ENCODE results near the gene DGUOK. TPM values are rescaled to one million over a fixed set of nuclear protein-coding genes. Genes with fewer than 3 reads are reported as not detected.

The DGUOK gene
- total and polyA plus RNA-seq, 10 of the 15 experiments (the other 5 are each of a cell fraction or from before 2014, with no cell fraction given) = 64.4 to 234 (median 91.4) TPM

DNA sequence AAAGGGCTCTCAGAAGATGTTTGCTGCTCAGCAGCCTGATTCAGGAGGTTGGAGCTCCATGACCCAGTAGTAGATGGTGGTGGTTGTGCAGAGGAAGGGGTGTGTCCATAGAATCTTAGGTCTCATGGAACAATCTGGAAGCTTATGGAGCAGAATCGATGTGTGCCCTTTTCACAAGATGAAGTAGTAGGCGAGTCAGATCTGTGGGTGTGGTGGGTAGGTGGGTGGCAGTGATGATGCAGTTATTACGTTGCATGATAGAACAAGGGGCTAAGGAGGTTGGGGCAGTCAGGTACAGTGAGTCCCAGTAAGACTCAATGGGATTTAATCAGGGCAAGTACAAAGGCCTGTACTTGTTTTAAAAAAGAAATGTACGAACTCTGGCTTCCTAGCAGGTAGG, 67.1 kb downstream of the DGUOK start:
- ATAC-seq = peak; percentile 5
- intact Hi-C loops (cut with micrococcal nuclease; ENCODE audit: unreplicated experiment) (no loop called here), in situ Hi-C loops (cut with MboI) (no loop called here)
- WGBS (ENCODE audit: insufficient coverage, insufficient replicate concordance, low lambda C conversion rate, missing lambda C conversion rate) = 29% methylated on average over 4 of the region's 4 CpGs
- Histone ChIP-seq H2AFZ (ENCODE audit: control insufficient read depth, low read depth, low read length) (no peak overlapping the region), H3K9ac (ENCODE audit: control insufficient read depth, insufficient read depth, low read length) (peak overlapping the region; percentile 4; the same call in 1 of the 2 replicates), H3K36me3 (ENCODE audit: control insufficient read depth in 2 of 2, insufficient read depth in 2 of 2, low read length in 1 of 2) (peaks cover 7 to 36% of the 10 kb centered on the region in 2 experiments), H3K9me3 (replicated peaks; ENCODE audit: control insufficient read depth, insufficient read depth, low read length) (peaks cover 8% of the 10 kb centered on the region; the same call in 2 of the 3 replicates), H3K27ac (ENCODE audit: control insufficient read depth, insufficient read depth) (no peak overlapping the region; the same call in 1 of the 2 replicates), H3K79me2 (ENCODE audit: control insufficient read depth, insufficient read depth, low read length) (peaks cover 97% of the 10 kb centered on the region), H3K4me3 (peak overlapping the region; percentile 21; the same call in 1 of the 2 replicates), H3K4me2 (ENCODE audit: control insufficient read depth, insufficient read depth) (peak overlapping the region; percentile 59), H3K4me1 (ENCODE audit: control insufficient read depth, insufficient read depth, low read length) (peaks cover 30% of the 10 kb centered on the region), H4K20me1 (ENCODE audit: control insufficient read depth, insufficient read depth) (peaks cover 29% of the 10 kb centered on the region), H3K27me3 (replicated peaks in 1 of 2; ENCODE audit: control insufficient read depth in 2 of 2, insufficient read depth in 2 of 2, low read length in 1 of 2) (no peaks in the 10 kb centered on the region)
- SMC1A ChIA-PET (ENCODE audit: uncharacterized antibody, unreplicated experiment) = interaction anchor here (0.6 to 3.7 kb wide), 9 partner anchors 8 to 165 kb away, joined by 3 to 45 read pairs (median 3); partner anchors contain the start of gene STAMBP
- POLR2A ChIA-PET = interaction anchor here (1.0 kb wide), 1 partner anchor 33 kb away, joined by 5 read pairs; no protein-coding TSS in a partner anchor
- CTCF ChIA-PET = interaction anchor here (0.6 to 4.3 kb wide), 7 partner anchors 8 to 170 kb away, joined by 3 to 40 read pairs (median 3); no protein-coding TSS in a partner anchor
- no peak for DNase-seq (ENCODE audit: low read depth, low spot score)
- FAIRE-seq = no peak
- no peak for TF ChIP-seq NR2C1 (IDR thresholded peaks at IDR 0.05)
- 0 out of 2 replicates have a peak, but pooled peaks have one; percentile 42 for TF ChIP-seq CREB1 (IDR thresholded peaks at IDR 0.05; ENCODE audit: low read depth)
- BruUV-seq (replicated peaks) = no TSS peak
- RAD21 ChIA-PET (ENCODE audit: unreplicated experiment) = interaction anchor here (0.9 to 5.3 kb wide), 6 partner anchors 8 to 169 kb away, joined by 3 to 40 read pairs (median 4); partner anchors contain the start of gene STAMBP

DNA sequence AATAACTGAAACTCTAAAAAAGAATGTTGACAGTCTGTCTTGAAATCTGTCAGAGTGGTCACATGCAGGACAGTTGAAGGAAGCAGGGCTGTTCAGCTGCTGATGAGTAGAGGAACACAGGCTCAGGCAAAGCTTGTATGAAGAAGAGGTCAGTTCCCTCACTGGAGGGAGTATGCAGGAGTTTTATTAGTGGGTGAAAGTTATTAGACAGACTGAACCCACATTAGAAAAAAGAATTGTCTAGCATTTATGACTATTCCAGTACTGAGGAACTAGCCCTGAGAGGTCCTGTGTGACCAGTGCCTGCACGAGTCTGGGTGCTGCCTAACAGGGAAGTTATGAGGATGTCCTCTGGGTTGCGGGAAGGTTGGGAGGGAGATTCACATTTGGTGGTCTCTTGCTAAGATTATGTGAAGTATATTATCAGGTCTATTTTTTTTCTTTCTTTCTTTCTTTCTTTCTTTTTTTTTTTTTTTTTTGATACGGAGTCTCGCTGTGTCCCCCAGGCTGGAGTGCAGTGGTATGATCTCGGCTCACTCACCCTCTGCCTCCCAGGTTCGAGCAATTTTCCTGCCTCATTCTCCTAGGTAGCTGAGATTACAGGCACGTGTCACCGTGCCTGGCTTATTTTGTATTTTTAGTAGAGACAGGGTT, 67.6 kb downstream of the DGUOK start:
- H3K27ac ChIP-seq (ENCODE audit: control insufficient read depth, insufficient read depth) = no peak overlapping the region; the same call in 1 of the 2 replicates
- peak overlapping the region; percentile 4; the same call in 1 of the 2 replicates for H3K9ac ChIP-seq (ENCODE audit: control insufficient read depth, insufficient read depth, low read length)
- 94% methylated on average over 6 of the region's 8 CpGs for WGBS (ENCODE audit: insufficient coverage, insufficient replicate concordance, low lambda C conversion rate, missing lambda C conversion rate)
- in situ Hi-C loops (cut with MboI) (no loop called here), intact Hi-C loops (cut with micrococcal nuclease; ENCODE audit: unreplicated experiment) (no loop called here)
- H2AFZ ChIP-seq (ENCODE audit: control insufficient read depth, low read depth, low read length) = no peak overlapping the region
- peaks cover 10 to 36% of the 10 kb centered on the region in 2 experiments for H3K36me3 ChIP-seq (ENCODE audit: control insufficient read depth in 2 of 2, insufficient read depth in 2 of 2, low read length in 1 of 2)
- peaks cover 29% of the 10 kb centered on the region for H4K20me1 ChIP-seq (ENCODE audit: control insufficient read depth, insufficient read depth)
- no peaks in the 10 kb centered on the region for H3K27me3 ChIP-seq (replicated peaks in 1 of 2; ENCODE audit: control insufficient read depth in 2 of 2, insufficient read depth in 2 of 2, low read length in 1 of 2)
- ChIA-PET RAD21 (ENCODE audit: unreplicated experiment) (interaction anchor here (0.9 to 5.3 kb wide), 6 partner anchors 8 to 170 kb away, joined by 3 to 40 read pairs (median 4); partner anchors contain the start of gene STAMBP), CTCF (interaction anchor here (0.7 to 4.3 kb wide), 6 partner anchors 10 to 171 kb away, joined by 3 to 40 read pairs (median 6); no protein-coding TSS in a partner anchor), POLR2A (interaction anchor here (1.0 kb wide), 1 partner anchor 32 kb away, joined by 5 read pairs; no protein-coding TSS in a partner anchor), SMC1A (ENCODE audit: uncharacterized antibody, unreplicated experiment) (interaction anchor here (0.6 to 3.7 kb wide), 8 partner anchors 11 to 166 kb away, joined by 3 to 45 read pairs (median 3); partner anchors contain the start of gene STAMBP)
- peaks cover 97% of the 10 kb centered on the region for H3K79me2 ChIP-seq (ENCODE audit: control insufficient read depth, insufficient read depth, low read length)
- peak overlapping the region; percentile 59 for H3K4me2 ChIP-seq (ENCODE audit: control insufficient read depth, insufficient read depth)
- DNase-seq (ENCODE audit: low read depth, low spot score) (no peak), FAIRE-seq (no peak), ATAC-seq (peak; percentile 47)
- H3K4me1 ChIP-seq (ENCODE audit: control insufficient read depth, insufficient read depth, low read length) = peaks cover 33% of the 10 kb centered on the region
- H3K9me3 ChIP-seq (replicated peaks; ENCODE audit: control insufficient read depth, insufficient read depth, low read length) = peaks cover 8% of the 10 kb centered on the region; the same call in 2 of the 3 replicates
- peak overlapping the region; percentile 21; the same call in 1 of the 2 replicates for H3K4me3 ChIP-seq
- no TSS peak for BruUV-seq (replicated peaks)
- TF ChIP-seq CEBPB (IDR thresholded peaks at IDR 0.05; ENCODE audit: borderline replicate concordance in 1 of 2, low read depth in 2 of 2, low read length in 2 of 2) (no peak), CREB1 (IDR thresholded peaks at IDR 0.05; ENCODE audit: low read depth) (no peak), TCF7 (IDR thresholded peaks at IDR 0.05; ENCODE audit: borderline replicate concordance) (no peak), ASH2L (IDR thresholded peaks at IDR 0.05; ENCODE audit: borderline replicate concordance, low read depth) (no peak), ZNF207 (IDR thresholded peaks at IDR 0.05; ENCODE audit: borderline replicate concordance) (no peak), POLR2AphosphoS5 (IDR thresholded peaks at IDR 0.05; ENCODE audit: low read length) (no peak)
- TF ChIP-seq, protein P1, sequence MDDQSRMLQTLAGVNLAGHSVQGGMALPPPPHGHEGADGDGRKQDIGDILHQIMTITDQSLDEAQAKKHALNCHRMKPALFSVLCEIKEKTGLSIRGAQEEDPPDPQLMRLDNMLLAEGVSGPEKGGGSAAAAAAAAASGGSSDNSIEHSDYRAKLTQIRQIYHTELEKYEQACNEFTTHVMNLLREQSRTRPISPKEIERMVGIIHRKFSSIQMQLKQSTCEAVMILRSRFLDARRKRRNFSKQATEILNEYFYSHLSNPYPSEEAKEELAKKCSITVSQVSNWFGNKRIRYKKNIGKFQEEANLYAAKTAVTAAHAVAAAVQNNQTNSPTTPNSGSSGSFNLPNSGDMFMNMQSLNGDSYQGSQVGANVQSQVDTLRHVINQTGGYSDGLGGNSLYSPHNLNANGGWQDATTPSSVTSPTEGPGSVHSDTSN (IDR thresholded peaks at IDR 0.05; ENCODE audit: insufficient replicate concordance, low read depth, low read length) = no peak
- TF ChIP-seq, protein P2, sequence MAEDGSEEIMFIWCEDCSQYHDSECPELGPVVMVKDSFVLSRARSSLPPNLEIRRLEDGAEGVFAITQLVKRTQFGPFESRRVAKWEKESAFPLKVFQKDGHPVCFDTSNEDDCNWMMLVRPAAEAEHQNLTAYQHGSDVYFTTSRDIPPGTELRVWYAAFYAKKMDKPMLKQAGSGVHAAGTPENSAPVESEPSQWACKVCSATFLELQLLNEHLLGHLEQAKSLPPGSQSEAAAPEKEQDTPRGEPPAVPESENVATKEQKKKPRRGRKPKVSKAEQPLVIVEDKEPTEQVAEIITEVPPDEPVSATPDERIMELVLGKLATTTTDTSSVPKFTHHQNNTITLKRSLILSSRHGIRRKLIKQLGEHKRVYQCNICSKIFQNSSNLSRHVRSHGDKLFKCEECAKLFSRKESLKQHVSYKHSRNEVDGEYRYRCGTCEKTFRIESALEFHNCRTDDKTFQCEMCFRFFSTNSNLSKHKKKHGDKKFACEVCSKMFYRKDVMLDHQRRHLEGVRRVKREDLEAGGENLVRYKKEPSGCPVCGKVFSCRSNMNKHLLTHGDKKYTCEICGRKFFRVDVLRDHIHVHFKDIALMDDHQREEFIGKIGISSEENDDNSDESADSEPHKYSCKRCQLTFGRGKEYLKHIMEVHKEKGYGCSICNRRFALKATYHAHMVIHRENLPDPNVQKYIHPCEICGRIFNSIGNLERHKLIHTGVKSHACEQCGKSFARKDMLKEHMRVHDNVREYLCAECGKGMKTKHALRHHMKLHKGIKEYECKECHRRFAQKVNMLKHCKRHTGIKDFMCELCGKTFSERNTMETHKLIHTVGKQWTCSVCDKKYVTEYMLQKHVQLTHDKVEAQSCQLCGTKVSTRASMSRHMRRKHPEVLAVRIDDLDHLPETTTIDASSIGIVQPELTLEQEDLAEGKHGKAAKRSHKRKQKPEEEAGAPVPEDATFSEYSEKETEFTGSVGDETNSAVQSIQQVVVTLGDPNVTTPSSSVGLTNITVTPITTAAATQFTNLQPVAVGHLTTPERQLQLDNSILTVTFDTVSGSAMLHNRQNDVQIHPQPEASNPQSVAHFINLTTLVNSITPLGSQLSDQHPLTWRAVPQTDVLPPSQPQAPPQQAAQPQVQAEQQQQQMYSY (CRISPR knock-in tag; IDR thresholded peaks at IDR 0.05) = no peak

All from GM12878 (cell line).